ENCODE data around the gene JKAMP. TPM values are rescaled to one million over a fixed set of nuclear protein-coding genes. Genes with fewer than 3 reads are reported as not detected.

The JKAMP gene
- total and polyA plus RNA-seq, 9 donors: 21.6 to 67.1 (median 30.6) TPM

- no peak overlapping the region for H3K4me3 ChIP-seq
- no peaks in the 10 kb centered on the region for H3K36me3 ChIP-seq
- H3K9me3 ChIP-seq: no peaks in the 10 kb centered on the region
- WGBS, 3 donors: 33 to 48% (median 45%) methylated on average over 2 of the region's 2 CpGs
- no peak overlapping the region for H3K27ac ChIP-seq
- H3K27me3 ChIP-seq: no peaks in the 10 kb centered on the region
- H3K4me1 ChIP-seq (ENCODE audit: insufficient read depth): no peaks in the 10 kb centered on the region
- TF ChIP-seq EP300 (IDR thresholded peaks at IDR 0.05): no peak
- DNase-seq: no peak
- intact Hi-C loops (cut with DNase I): no loop called here
Measured at GRCh38 chr14:59454139-59454538, 30.2 kb upstream of the JKAMP start.

- no peak overlapping the region for H3K27ac ChIP-seq
- no peak overlapping the region for H3K4me3 ChIP-seq
- no peaks in the 10 kb centered on the region for H3K36me3 ChIP-seq
- no peak for DNase-seq
- intact Hi-C loops (cut with DNase I): no loop called here
- WGBS, 3 donors: 84 to 97% (median 92%) methylated on average over 1 of the region's 1 CpG
- TF ChIP-seq EP300 (IDR thresholded peaks at IDR 0.05): no peak
- TF ChIP-seq CTCF (IDR thresholded peaks at IDR 0.05): no peak
- TF ChIP-seq POLR2A (IDR thresholded peaks at IDR 0.05): no peak
- H3K27me3 ChIP-seq: no peaks in the 10 kb centered on the region
- no peaks in the 10 kb centered on the region for H3K9me3 ChIP-seq
- no peaks in the 10 kb centered on the region for H3K4me1 ChIP-seq (ENCODE audit: insufficient read depth)
Measured at GRCh38 chr14:59455411-59455810, 28.9 kb upstream of the JKAMP start.

- Histone ChIP-seq H3K4me1 (ENCODE audit: insufficient read depth) (no peaks in the 10 kb centered on the region), H3K27ac (no peak overlapping the region), H3K4me3 (no peak overlapping the region), H3K36me3 (no peaks in the 10 kb centered on the region), H3K27me3 (no peaks in the 10 kb centered on the region), H3K9me3 (no peaks in the 10 kb centered on the region)
- 93 to 100% (median 98%) methylated on average over 2 of the region's 2 CpGs for WGBS, 3 donors
- TF ChIP-seq POLR2A (IDR thresholded peaks at IDR 0.05): no peak
- no peak for TF ChIP-seq CTCF (IDR thresholded peaks at IDR 0.05)
- no peak for DNase-seq
- intact Hi-C loops (cut with DNase I): no loop called here
Measured at GRCh38 chr14:59458486-59458885, 25.8 kb upstream of the JKAMP start.

GRCh38 chr14:59460378-59460777 lies 23.9 kb upstream of the JKAMP start:
- DNase-seq: no peak
- no peaks in the 10 kb centered on the region for H3K36me3 ChIP-seq
- intact Hi-C loops (cut with DNase I): no loop called here
- no peak overlapping the region for H3K27ac ChIP-seq
- no peak overlapping the region for H3K4me3 ChIP-seq
- H3K9me3 ChIP-seq: no peaks in the 10 kb centered on the region
- H3K27me3 ChIP-seq: no peaks in the 10 kb centered on the region
- no peak for TF ChIP-seq POLR2A (IDR thresholded peaks at IDR 0.05)
- TF ChIP-seq CTCF (IDR thresholded peaks at IDR 0.05): no peak
- no peak for TF ChIP-seq EP300 (IDR thresholded peaks at IDR 0.05)
- WGBS, 3 donors: 84 to 88% (median 85%) methylated on average over 1 of the region's 1 CpG
- H3K4me1 ChIP-seq (ENCODE audit: insufficient read depth): peaks cover 6% of the 10 kb centered on the region

GRCh38 chr14:59461891-59462290 lies 22.4 kb upstream of the JKAMP start:
- H3K27me3 ChIP-seq: no peaks in the 10 kb centered on the region
- no peaks in the 10 kb centered on the region for H3K36me3 ChIP-seq
- TF ChIP-seq POLR2A (IDR thresholded peaks at IDR 0.05): no peak
- no peak for TF ChIP-seq CTCF (IDR thresholded peaks at IDR 0.05)
- TF ChIP-seq EP300 (IDR thresholded peaks at IDR 0.05): no peak
- H3K4me1 ChIP-seq (ENCODE audit: insufficient read depth): peaks cover 8% of the 10 kb centered on the region
- no peak for DNase-seq
- H3K27ac ChIP-seq: no peak overlapping the region
- no peak overlapping the region for H3K4me3 ChIP-seq
- 98 to 100% (median 100%) methylated on average over 1 of the region's 1 CpG for WGBS, 3 donors
- H3K9me3 ChIP-seq: no peaks in the 10 kb centered on the region
- intact Hi-C loops (cut with DNase I): no loop called here
